ENCODE results near the gene ITGAX. TPM values are rescaled to one million over a fixed set of nuclear protein-coding genes. Genes with fewer than 3 reads are reported as not detected.
"Not testable (repeated sequence)": the region's sequence is repeated elsewhere in the genome, so short reads cannot be mapped to it uniquely, and the experiment has no call there.

Gene ITGAX
- total RNA-seq, 1 experiment from 2014 or later = not detected

DNA sequence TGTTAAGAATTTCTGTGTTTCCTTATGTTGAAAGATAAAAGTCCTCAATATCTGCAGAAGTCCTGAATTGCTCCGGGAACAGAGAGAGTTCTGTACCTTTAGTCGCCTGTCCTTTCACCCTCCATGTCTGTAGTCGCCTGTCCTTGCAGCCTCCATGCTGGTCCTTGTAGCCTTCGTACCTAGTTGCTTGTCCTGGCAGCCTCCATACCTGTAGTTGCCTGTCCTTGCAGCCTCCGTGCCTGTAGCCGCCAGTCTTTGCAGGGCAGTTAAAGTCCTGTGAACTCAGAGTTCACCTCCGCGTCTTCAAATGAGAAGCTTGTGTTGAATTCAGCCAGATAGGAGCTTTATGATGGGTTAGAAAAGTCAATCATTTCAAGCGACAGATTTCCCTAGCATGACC lies 19.5 kb upstream of the ITGAX start:
- Histone ChIP-seq H3K9me3 (ENCODE audit: low read depth, low read length, poor library complexity, severe bottlenecking) (no peaks in the 10 kb centered on the region), H3K27me3 (replicated peaks; ENCODE audit: insufficient read depth, low read depth, low read length, poor library complexity) (peaks cover 24% of the 10 kb centered on the region), H3K4me3 (ENCODE audit: low read depth, low read length, poor library complexity, severe bottlenecking) (no peak overlapping the region), H3K36me3 (ENCODE audit: insufficient read depth, low read length, poor library complexity, severe bottlenecking) (no peaks in the 10 kb centered on the region), H3K4me1 (ENCODE audit: insufficient read depth, low read length, poor library complexity, severe bottlenecking) (no peaks in the 10 kb centered on the region), H3K27ac (ENCODE audit: low read depth, low read length, poor library complexity, severe bottlenecking) (no peak overlapping the region)
- ChIA-PET CTCF (no interaction called here), POLR2A (ENCODE audit: low non-redundant PET) (no interaction called here)
- TF ChIP-seq EZH2 (IDR thresholded peaks at IDR 0.05; ENCODE audit: borderline replicate concordance, low read depth, low read length, poor library complexity, severe bottlenecking) (no peak), CTCF (conservative IDR thresholded peaks at IDR 0.05; ENCODE audit: low read depth, low read length) (no peak)
- DNase-seq (ENCODE audit: low spot score) = no peak
- intact Hi-C loops (cut with micrococcal nuclease; ENCODE audit: unreplicated experiment) = loop anchor here (10.0 kb wide), 1 partner anchor 71 kb away; no protein-coding TSS in a partner anchor
- BruUV-seq (replicated peaks) = no TSS peak

GRCh38 chr16:31338166-31338685 lies 16.8 kb upstream of the ITGAX start:
- intact Hi-C loops (cut with micrococcal nuclease; ENCODE audit: unreplicated experiment) = loop anchor here (10.0 kb wide), 1 partner anchor 73 kb away; no protein-coding TSS in a partner anchor

GRCh38 chr16:31344712-31345111 lies 10.3 kb upstream of the ITGAX start:
- Histone ChIP-seq H3K9me3 (ENCODE audit: low read depth, low read length, poor library complexity, severe bottlenecking) (no peaks in the 10 kb centered on the region), H3K36me3 (ENCODE audit: insufficient read depth, low read length, poor library complexity, severe bottlenecking) (no peaks in the 10 kb centered on the region), H3K4me3 (ENCODE audit: low read depth, low read length, poor library complexity, severe bottlenecking) (no peak overlapping the region), H3K27ac (ENCODE audit: low read depth, low read length, poor library complexity, severe bottlenecking) (no peak overlapping the region), H3K27me3 (replicated peaks; ENCODE audit: insufficient read depth, low read depth, low read length, poor library complexity) (no peaks in the 10 kb centered on the region), H3K4me1 (ENCODE audit: insufficient read depth, low read length, poor library complexity, severe bottlenecking) (no peaks in the 10 kb centered on the region)
- no peak for DNase-seq (ENCODE audit: low spot score)
- BruUV-seq (replicated peaks) = no TSS peak
- ChIA-PET CTCF (no interaction called here), POLR2A (ENCODE audit: low non-redundant PET) (interaction anchor here (0.6 kb wide), 1 partner anchor 185 kb away, joined by 8 read pairs; no protein-coding TSS in a partner anchor)
- intact Hi-C loops (cut with micrococcal nuclease; ENCODE audit: unreplicated experiment) = no loop called here
- no peak for TF ChIP-seq EZH2 (IDR thresholded peaks at IDR 0.05; ENCODE audit: borderline replicate concordance, low read depth, low read length, poor library complexity, severe bottlenecking)
- no peak for TF ChIP-seq CTCF (conservative IDR thresholded peaks at IDR 0.05; ENCODE audit: low read depth, low read length)

More at GRCh38 chr16:31338166-31338685, 16.8 kb upstream of the ITGAX start:
- CTCF ChIA-PET; H3K4me3 ChIP-seq (ENCODE audit: low read depth, low read length, poor library complexity, severe bottlenecking); H3K36me3 ChIP-seq (ENCODE audit: insufficient read depth, low read length, poor library complexity, severe bottlenecking); H3K4me1 ChIP-seq (ENCODE audit: insufficient read depth, low read length, poor library complexity, severe bottlenecking); H3K27me3 ChIP-seq (replicated peaks; ENCODE audit: insufficient read depth, low read depth, low read length, poor library complexity); BruUV-seq (replicated peaks); DNase-seq (ENCODE audit: low spot score); H3K27ac ChIP-seq (ENCODE audit: low read depth, low read length, poor library complexity, severe bottlenecking); POLR2A ChIA-PET (ENCODE audit: low non-redundant PET); H3K9me3 ChIP-seq (ENCODE audit: low read depth, low read length, poor library complexity, severe bottlenecking): not testable (repeated sequence)

- intact Hi-C loops (cut with micrococcal nuclease; ENCODE audit: unreplicated experiment) = no loop called here
- ChIA-PET CTCF (no interaction called here), POLR2A (ENCODE audit: low non-redundant PET) (no interaction called here)
- Histone ChIP-seq H3K4me3 (ENCODE audit: low read depth, low read length, poor library complexity, severe bottlenecking) (no peak overlapping the region), H3K4me1 (ENCODE audit: insufficient read depth, low read length, poor library complexity, severe bottlenecking) (no peaks in the 10 kb centered on the region), H3K27me3 (replicated peaks; ENCODE audit: insufficient read depth, low read depth, low read length, poor library complexity) (no peaks in the 10 kb centered on the region), H3K27ac (ENCODE audit: low read depth, low read length, poor library complexity, severe bottlenecking) (no peak overlapping the region), H3K9me3 (ENCODE audit: low read depth, low read length, poor library complexity, severe bottlenecking) (no peaks in the 10 kb centered on the region), H3K36me3 (ENCODE audit: insufficient read depth, low read length, poor library complexity, severe bottlenecking) (no peaks in the 10 kb centered on the region)
- no peak for DNase-seq (ENCODE audit: low spot score)
- no peak for TF ChIP-seq EZH2 (IDR thresholded peaks at IDR 0.05; ENCODE audit: borderline replicate concordance, low read depth, low read length, poor library complexity, severe bottlenecking)
- TF ChIP-seq CTCF (conservative IDR thresholded peaks at IDR 0.05; ENCODE audit: low read depth, low read length) = no peak
- BruUV-seq (replicated peaks) = no TSS peak
Observed at GRCh38 chr16:31347445-31347844, 7.5 kb upstream of the ITGAX start.

Data from A673 (cell line).